ENCODE data around the gene ASB15.
"Not testable (repeated sequence)": the region's sequence is repeated elsewhere in the genome, so short reads cannot be mapped to it uniquely, and the experiment has no call there.

ASB15 gene

GRCh38 chr7:123599766-123600165 is 1.9 kb upstream of the ASB15 start:
- DNase-seq = no peak

- no peak for DNase-seq
Measured at GRCh38 chr7:123600876-123601275, 745 bp upstream of the ASB15 start.

GRCh38 chr7:123602648-123603047 is 1.0 kb downstream of the ASB15 start:
- DNase-seq = no peak

GRCh38 chr7:123604739-123605138 is 3.1 kb downstream of the ASB15 start:
- no peak for DNase-seq

GRCh38 chr7:123607423-123607975 is 5.9 kb downstream of the ASB15 start:
- no peak for DNase-seq

- no peak for DNase-seq
Measured at GRCh38 chr7:123608991-123609882, 7.6 kb downstream of the ASB15 start.

GRCh38 chr7:123609883-123610239 is 8.2 kb downstream of the ASB15 start:
- DNase-seq = no peak

- no peak for DNase-seq
Measured at GRCh38 chr7:123612024-123612423, 10.4 kb downstream of the ASB15 start.

- no peak for DNase-seq
Measured at GRCh38 chr7:123615344-123615743, 13.7 kb downstream of the ASB15 start.

GRCh38 chr7:123616223-123616622 is 14.6 kb downstream of the ASB15 start:
- no peak for DNase-seq

GRCh38 chr7:123621707-123622106 is 20.1 kb downstream of the ASB15 start:
- no peak for DNase-seq

- DNase-seq = no peak
Measured at GRCh38 chr7:123622660-123623386, 21.2 kb downstream of the ASB15 start.

GRCh38 chr7:123624527-123625183 is 23.0 kb downstream of the ASB15 start:
- DNase-seq = peak; percentile 12 to 52 (median 33)

- DNase-seq = no peak
Measured at GRCh38 chr7:123625254-123625653, 23.6 kb downstream of the ASB15 start.

- no peak for DNase-seq
Measured at GRCh38 chr7:123627851-123628250, 26.2 kb downstream of the ASB15 start.

GRCh38 chr7:123628829-123629228 is 27.2 kb downstream of the ASB15 start:
- no peak for DNase-seq

GRCh38 chr7:123629281-123629680 is 27.7 kb downstream of the ASB15 start:
- no peak for DNase-seq

GRCh38 chr7:123632808-123633207 is 31.2 kb downstream of the ASB15 start:
- no peak for DNase-seq

- no peak for DNase-seq
Measured at GRCh38 chr7:123633553-123633952, 31.9 kb downstream of the ASB15 start.

- DNase-seq = not testable (repeated sequence)
Measured at GRCh38 chr7:123634011-123634573, 32.5 kb downstream of the ASB15 start.

GRCh38 chr7:123635551-123636359 is 34.1 kb downstream of the ASB15 start:
- no peak for DNase-seq

GRCh38 chr7:123637203-123637602 is 35.6 kb downstream of the ASB15 start:
- DNase-seq = no peak
